Gastroesophageal sphincter (tissue), 4 donors: ENCODE measurements around the gene FAM13C. TPM values are rescaled to one million over a fixed set of nuclear protein-coding genes. Genes with fewer than 3 reads are reported as not detected.

Experiments
- ATAC-seq: fragments of 150-250 bp; one replicate; pipeline ENCODE4 v1.9.1; 2016; ENCODE audit warnings: mild to moderate bottlenecking, moderate library complexity
- H3K27ac ChIP-seq, 4 donors: fragments of 200-600 bp; sonication (generic) in 3 of 4; 1 replicate in 3 of 4; 2 replicates in 1 of 4; pipeline ENCODE4 v1.5.1; 2016 to 2019
- H3K27me3 ChIP-seq: fragments of 200-600 bp; sonication (generic); one replicate; pipeline ENCODE4 v1.5.1; 2019
- H3K36me3 ChIP-seq, 2 donors: fragments of 200-600 bp; sonication (generic); one replicate each; pipeline ENCODE4 v1.5.1; 2019; ENCODE audit warnings: control low read depth in 1 of 2
- H3K4me1 ChIP-seq, 3 donors: fragments of 200-600 bp; sonication (generic); 1 replicate in 2 of 3; 2 replicates in 1 of 3; pipeline ENCODE4 v1.5.1; 2016 to 2019; ENCODE audit warnings: control low read depth in 2 of 3
- H3K4me3 ChIP-seq, 2 donors: fragments of 200-600 bp; sonication (generic); one replicate each; pipeline ENCODE4 v1.5.1; 2019; ENCODE audit warnings: mild to moderate bottlenecking in 1 of 2, moderate library complexity in 1 of 2
- H3K9me3 ChIP-seq, 3 donors: fragments of 200-600 bp; sonication (generic); one replicate each; pipeline ENCODE4 v1.5.1; 2017 to 2019; ENCODE audit warnings: control low read depth in 2 of 3
- CTCF ChIP-seq, 4 experiments: fragments of 200-600 bp in 2 of 4; fragments of 450-650 bp in 2 of 4; sonication (generic) in 1 of 4; IDR thresholded peaks; one replicate each; pipeline ENCODE4 v1.5.1; 2017 to 2019; ENCODE audit warnings: antibody characterized with exemption in 4 of 4, mild to moderate bottlenecking in 2 of 4, moderate library complexity in 2 of 4
- EP300 ChIP-seq: sonication (generic); formaldehyde crosslinking; IDR thresholded peaks from one replicate; pipeline ENCODE4 v1.6.1; 2017; ENCODE audit warnings: antibody characterized with exemption, mild to moderate bottlenecking
- POLR2A ChIP-seq, 2 donors: fragments of 450-650 bp; IDR thresholded peaks; one replicate each; pipeline ENCODE4 v1.6.1; 2017; ENCODE audit warnings: antibody characterized with exemption in 2 of 2, mild to moderate bottlenecking in 2 of 2, moderate library complexity in 1 of 2
- POLR2AphosphoS5 ChIP-seq: sonication (generic); formaldehyde crosslinking; IDR thresholded peaks from one replicate; pipeline ENCODE4 v1.6.1; 2017; ENCODE audit warnings: antibody characterized with exemption
- WGBS, 2 donors: methylation state at CpG; one replicate each; pipeline ENCODE4 v1.1.5; 2018; ENCODE audit warnings: low coverage in 1 of 2; 5-methylcytosine and 5-hydroxymethylcytosine counted together
- total RNA-seq, 4 donors: library from RNA; depleted of rRNA; stranded (reverse); fragments of >200 nt; gene quantifications; one replicate each; pipeline ENCODE4 v1.1.0, GENCODE V29; 2016

FAM13C gene
- total RNA-seq, 4 donors from 2014 or later = 26.9 to 79.9 (median 45.5) TPM

DNA sequence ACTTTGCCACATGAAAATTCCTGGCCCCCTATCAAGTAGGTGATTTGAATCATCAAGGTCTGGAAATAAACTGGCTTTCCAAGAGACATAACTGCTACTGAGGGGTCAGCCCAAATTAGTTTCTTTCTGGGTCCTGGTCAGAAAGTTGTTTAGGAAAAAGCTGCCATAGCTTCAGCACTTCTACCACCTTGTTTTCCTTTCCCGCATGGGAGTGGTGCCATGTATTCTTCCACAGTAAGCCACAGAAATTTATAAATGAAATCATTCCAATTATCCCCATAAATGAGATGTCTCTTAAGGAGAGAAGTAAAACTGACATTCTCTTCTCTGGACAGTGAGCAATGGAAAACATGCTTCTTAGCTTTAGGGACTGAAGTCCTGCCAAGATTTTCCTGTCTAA, 105.1 kb downstream of the FAM13C start:
- ATAC-seq = no peak
- no peak overlapping the region for H3K27ac ChIP-seq
- H3K4me1 ChIP-seq = peaks cover 0 to 12% (median 0%) of the 10 kb centered on the region in 3 donors
- H3K27me3 ChIP-seq = no peaks in the 10 kb centered on the region
- TF ChIP-seq EP300 = no peak
- peak; percentile 5 for TF ChIP-seq POLR2AphosphoS5
- H3K4me3 ChIP-seq = no peak overlapping the region
- no peaks in the 10 kb centered on the region for H3K9me3 ChIP-seq
- WGBS, 2 donors = 89% methylated on average over 1 of the region's 1 CpG; no CpG with 5 or more reads in 1 of the 2 donors
- peaks cover 9 to 42% of the 10 kb centered on the region in 2 donors for H3K36me3 ChIP-seq

GRCh38 chr10:59255463-59255862, 106.9 kb downstream of the FAM13C start:
- no peak for TF ChIP-seq POLR2AphosphoS5
- TF ChIP-seq CTCF (IDR thresholded peaks at IDR 0.05) = no peak
- no peak for TF ChIP-seq EP300
- no peak for TF ChIP-seq POLR2A (IDR thresholded peaks at IDR 0.05)
- Histone ChIP-seq H3K9me3 (no peaks in the 10 kb centered on the region), H3K4me3 (no peak overlapping the region), H3K36me3 (peaks cover 9 to 59% of the 10 kb centered on the region in 2 donors), H3K27me3 (no peaks in the 10 kb centered on the region), H3K4me1 (peaks cover 0 to 12% (median 0%) of the 10 kb centered on the region in 3 donors), H3K27ac (no peak overlapping the region)
- 100% methylated on average over 1 of the region's 1 CpG for WGBS, 2 donors
- no peak for ATAC-seq

DNA sequence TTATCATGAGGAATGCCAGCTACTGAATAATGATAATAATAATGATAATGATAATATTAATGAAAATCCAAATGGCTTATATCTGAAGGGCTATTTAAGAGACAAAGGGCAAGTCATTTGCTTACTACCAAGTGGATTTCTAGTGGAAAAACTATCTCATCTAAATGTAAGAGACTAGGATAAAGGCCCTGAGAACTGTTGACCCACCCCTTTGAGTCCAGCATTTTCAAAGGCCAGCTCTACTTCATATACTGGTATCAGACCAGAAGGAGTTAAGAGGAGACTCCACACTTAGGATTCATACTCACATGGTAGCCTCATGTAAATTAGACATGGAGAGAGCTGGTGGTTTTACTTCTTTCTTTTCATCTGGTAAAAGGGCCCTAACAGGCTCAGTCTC, 109.9 kb downstream of the FAM13C start:
- no peak overlapping the region for H3K4me3 ChIP-seq
- H3K4me1 ChIP-seq = peaks cover 0 to 11% (median 0%) of the 10 kb centered on the region in 3 donors
- H3K9me3 ChIP-seq = no peaks in the 10 kb centered on the region
- no peak for TF ChIP-seq POLR2A (IDR thresholded peaks at IDR 0.05)
- no peak for TF ChIP-seq CTCF (IDR thresholded peaks at IDR 0.05)
- TF ChIP-seq EP300 = no peak
- no peak for TF ChIP-seq POLR2AphosphoS5
- no peaks in the 10 kb centered on the region for H3K27me3 ChIP-seq
- H3K36me3 ChIP-seq = peaks cover 4 to 66% of the 10 kb centered on the region in 2 donors
- H3K27ac ChIP-seq = no peak overlapping the region
- no peak for ATAC-seq

GRCh38 chr10:59245686-59246085, 116.7 kb downstream of the FAM13C start:
- ATAC-seq = no peak
- Histone ChIP-seq H3K4me3 (no peak overlapping the region), H3K36me3 (peaks cover 0 to 54% of the 10 kb centered on the region in 2 donors), H3K4me1 (peaks cover 0 to 11% (median 0%) of the 10 kb centered on the region in 3 donors), H3K27ac (no peak overlapping the region), H3K9me3 (no peaks in the 10 kb centered on the region), H3K27me3 (no peaks in the 10 kb centered on the region)
- WGBS, 2 donors = 67 to 73% methylated on average over 1 of the region's 1 CpG
- TF ChIP-seq POLR2A (IDR thresholded peaks at IDR 0.05) (no peak), EP300 (no peak), POLR2AphosphoS5 (no peak), CTCF (IDR thresholded peaks at IDR 0.05) (no peak)

DNA sequence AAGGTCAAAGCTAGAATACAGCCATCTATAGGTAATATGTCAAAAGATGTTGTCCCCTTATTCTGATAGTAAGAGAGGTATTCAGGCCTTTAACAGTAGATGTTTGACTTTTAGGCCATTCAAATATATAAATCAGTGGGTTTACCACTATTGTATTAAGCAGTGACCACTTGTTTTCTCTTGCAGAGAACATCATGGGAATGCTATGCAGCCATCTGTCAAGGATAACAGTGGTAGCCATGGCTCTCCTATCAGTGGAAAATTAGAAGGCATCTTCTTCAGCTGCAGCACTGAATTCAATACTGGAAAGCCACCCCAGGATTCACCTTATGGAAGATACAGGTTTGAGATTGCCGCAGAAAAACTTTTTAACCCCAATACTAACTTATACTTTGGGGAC, 117.5 kb downstream of the FAM13C start:
- H3K9me3 ChIP-seq = no peaks in the 10 kb centered on the region
- TF ChIP-seq POLR2AphosphoS5 (no peak), CTCF (IDR thresholded peaks at IDR 0.05) (no peak), EP300 (no peak), POLR2A (IDR thresholded peaks at IDR 0.05) (no peak)
- peaks cover 0 to 16% (median 0%) of the 10 kb centered on the region in 3 donors for H3K4me1 ChIP-seq
- H3K27ac ChIP-seq = no peak overlapping the region
- peaks cover 0 to 46% of the 10 kb centered on the region in 2 donors for H3K36me3 ChIP-seq
- H3K4me3 ChIP-seq = no peak overlapping the region
- no peaks in the 10 kb centered on the region for H3K27me3 ChIP-seq
- ATAC-seq = no peak
- WGBS, 2 donors = 100% methylated on average over 1 of the region's 1 CpG
